HUES6 (cell line): ENCODE results near the gene CLEC4E.
"Not testable (repeated sequence)": the region's sequence is repeated elsewhere in the genome, so short reads cannot be mapped to it uniquely, and the experiment has no call there.

ENCODE experiments used
- H3K27ac ChIP-seq: 2 replicates; pipeline ENCODE4 v1.7.0; 2013; ENCODE audit warnings: low read depth, mild to moderate bottlenecking, low read length, inconsistent platforms
- H3K27me3 ChIP-seq: 2 replicates; pipeline ENCODE4 v1.6.1; 2013; ENCODE audit warnings: low read length; ENCODE audit not compliant: control insufficient read depth, insufficient read depth
- H3K36me3 ChIP-seq: 2 replicates; pipeline ENCODE4 v1.6.1; 2013; ENCODE audit warnings: low read length; ENCODE audit not compliant: control insufficient read depth, insufficient read depth
- H3K4me1 ChIP-seq: 2 replicates; pipeline ENCODE4 v1.6.1; 2013; ENCODE audit warnings: low read length; ENCODE audit not compliant: control insufficient read depth, insufficient read depth
- H3K4me3 ChIP-seq: 2 replicates; pipeline ENCODE4 v1.5.1; 2013; ENCODE audit warnings: low read depth, low read length
- H3K9ac ChIP-seq: one replicate; pipeline ENCODE4 v1.6.1; 2013; ENCODE audit warnings: mild to moderate bottlenecking, low read length
- H3K9me3 ChIP-seq: 2 replicates; pipeline ENCODE4 v1.6.1; 2013; ENCODE audit warnings: low read depth, low read length; ENCODE audit not compliant: control insufficient read depth, insufficient read depth

The CLEC4E gene

GRCh38 chr12:8501720-8502119, 39.0 kb downstream of the CLEC4E start:
- no peak overlapping the region for H3K4me3 ChIP-seq
- H3K27ac ChIP-seq = no peak overlapping the region
- H3K4me1 ChIP-seq = peaks cover 4% of the 10 kb centered on the region
- no peaks in the 10 kb centered on the region for H3K9me3 ChIP-seq
- no peak overlapping the region for H3K9ac ChIP-seq
- no peaks in the 10 kb centered on the region for H3K27me3 ChIP-seq
- H3K36me3 ChIP-seq = no peaks in the 10 kb centered on the region

- Histone ChIP-seq H3K4me3 (no peak overlapping the region), H3K9ac (no peak overlapping the region)
Observed at GRCh38 chr12:8499616-8500015, 41.1 kb downstream of the CLEC4E start.

GRCh38 chr12:8496074-8496473, 44.6 kb downstream of the CLEC4E start:
- H3K4me1 ChIP-seq = peaks cover 16% of the 10 kb centered on the region
- H3K27ac ChIP-seq, H3K9me3 ChIP-seq, H3K27me3 ChIP-seq, H3K36me3 ChIP-seq: not testable (repeated sequence)
- H3K4me3 ChIP-seq = peak overlapping the region; percentile 32; the same call in 1 of the 2 replicates
- H3K9ac ChIP-seq = peak overlapping the region; percentile 43

More at GRCh38 chr12:8499616-8500015, 41.1 kb downstream of the CLEC4E start:
- no peaks in the 10 kb centered on the region for H3K27me3 ChIP-seq
- no peaks in the 10 kb centered on the region for H3K36me3 ChIP-seq
- H3K9me3 ChIP-seq = no peaks in the 10 kb centered on the region; the same call in 1 of the 2 replicates
- peaks cover 16% of the 10 kb centered on the region for H3K4me1 ChIP-seq
- H3K27ac ChIP-seq = no peak overlapping the region

GRCh38 chr12:8495671-8496070, 45.0 kb downstream of the CLEC4E start:
- H3K4me3 ChIP-seq = peak overlapping the region; percentile 32; the same call in 1 of the 2 replicates
- not testable (repeated sequence) for H3K27me3 ChIP-seq, H3K27ac ChIP-seq, H3K9me3 ChIP-seq, H3K36me3 ChIP-seq
- peak overlapping the region; percentile 43 for H3K9ac ChIP-seq
- H3K4me1 ChIP-seq = peaks cover 16% of the 10 kb centered on the region

- Histone ChIP-seq H3K9ac (no peak overlapping the region), H3K27ac (no peak overlapping the region), H3K4me3 (no peak overlapping the region), H3K27me3 (no peaks in the 10 kb centered on the region), H3K36me3 (no peaks in the 10 kb centered on the region), H3K4me1 (peaks cover 12% of the 10 kb centered on the region), H3K9me3 (no peaks in the 10 kb centered on the region; the same call in 1 of the 2 replicates)
Observed at GRCh38 chr12:8493084-8493483, 47.6 kb downstream of the CLEC4E start.

- H3K9ac ChIP-seq = no peak overlapping the region
- H3K27me3 ChIP-seq = no peaks in the 10 kb centered on the region
- H3K27ac ChIP-seq = no peak overlapping the region
Observed at GRCh38 chr12:8491646-8492530, 48.8 kb downstream of the CLEC4E start.

More at GRCh38 chr12:8491646-8492530, 48.8 kb downstream of the CLEC4E start:
- no peak overlapping the region for H3K4me3 ChIP-seq
- peaks cover 12% of the 10 kb centered on the region for H3K4me1 ChIP-seq
- H3K9me3 ChIP-seq = no peaks in the 10 kb centered on the region; the same call in 1 of the 2 replicates
- no peaks in the 10 kb centered on the region for H3K36me3 ChIP-seq
